H1 (cell line): ENCODE measurements around the gene NCOA1. TPM values are rescaled to one million over a fixed set of nuclear protein-coding genes. Genes with fewer than 3 reads are reported as not detected.

Source experiments
- GTF2F1 ChIP-seq: IDR thresholded peaks from 2 replicates; pipeline ENCODE4 v1.6.1; 2012; ENCODE audit warnings: low read depth, low read length, improper control_type of control experiment, borderline replicate concordance
- HDAC6 ChIP-seq: IDR thresholded peaks from one replicate; pipeline ENCODE4 v1.7.1; 2012; ENCODE audit warnings: low read depth, mild to moderate bottlenecking, inconsistent platforms, low read length, moderate library complexity
- NANOG ChIP-seq: IDR thresholded peaks from 2 replicates; pipeline ENCODE4 v1.6.1; 2011; ENCODE audit warnings: low read length, low read depth, mild to moderate bottlenecking, inconsistent platforms; ENCODE audit not compliant: insufficient read depth, poor library complexity, severe bottlenecking
- SRF ChIP-seq: IDR thresholded peaks from 2 replicates; pipeline ENCODE4 v1.6.1; 2011; ENCODE audit warnings: mild to moderate bottlenecking, low read depth, low read length, moderate library complexity
- TAF7 ChIP-seq: optimal IDR thresholded peaks from 2 replicates; pipeline ENCODE3; 2011; ENCODE audit warnings: low read depth, mild to moderate bottlenecking, inconsistent platforms, low read length, moderate library complexity, borderline replicate concordance
- polyA plus RNA-seq, 7 experiments: library from polyadenylated mRNA; depleted of rRNA in 3 of 7; stranded (reverse) in 5 of 7; unstranded in 2 of 7; fragments of >200 nt in 5 of 7; fragments of 200-250 nt in 2 of 7; gene quantifications; 1 replicate in 5 of 7; 2 replicates in 1 of 7; 4 replicates in 1 of 7; pipeline versions ENCODE4 v1.2.1 to v1.2.3, GENCODE V29; 2011 to 2013; ENCODE audit warnings: missing spikeins in 2 of 7, mixed read lengths in 2 of 7
- total RNA-seq: library from RNA; stranded (reverse); fragmentation: NEBNext Ultra II Directional; extraction: Animal tissue kit (Norgen Biotek cat#: 25700); gene quantifications from 2 replicates; pipeline ENCODE4 v1.2.1, GENCODE V29; 2021
- TF ChIP-seq, protein P1 (sequence below), 3 experiments: IDR thresholded peaks; 1 replicate in 2 of 3; 2 replicates in 1 of 3; pipeline versions ENCODE4 v1.5.1 to v1.6.1; 2011; ENCODE audit warnings: low read length in 3 of 3, mild to moderate bottlenecking in 3 of 3, inconsistent platforms in 2 of 3, low read depth in 1 of 3, moderate library complexity in 1 of 3; ENCODE audit not compliant: insufficient read depth in 1 of 3; ENCODE audit errors: control extremely low read depth in 1 of 3
- TF ChIP-seq, protein P2 (sequence below): IDR thresholded peaks from 2 replicates; pipeline ENCODE4 v1.6.1; 2012; ENCODE audit warnings: low read length, inconsistent platforms

The NCOA1 gene
- total and polyA plus RNA-seq, 2 of the 8 experiments (the other 6 are each of a cell fraction or from before 2014, with no cell fraction given), result 12.8 to 17.9 TPM

DNA sequence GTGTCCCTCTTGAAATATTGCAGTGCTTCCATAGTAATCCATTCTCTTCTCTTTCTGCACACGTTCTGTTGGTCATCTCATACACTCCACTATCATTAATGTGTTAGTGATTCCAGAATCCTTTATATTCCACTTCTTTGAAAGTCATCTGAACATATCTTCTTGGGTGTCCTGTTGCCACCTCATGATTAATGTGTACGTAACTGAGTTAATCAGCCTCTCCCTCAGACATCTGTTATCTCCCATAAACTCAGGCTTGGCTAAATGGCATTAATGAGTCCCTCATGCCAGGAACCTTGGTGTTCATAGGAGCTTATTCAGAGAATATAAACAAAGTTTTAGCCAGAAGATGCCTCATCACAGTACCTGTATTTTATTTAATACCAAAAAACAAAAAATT lies 126.4 kb downstream of the NCOA1 start (continued):
- TF ChIP-seq, protein P1, sequence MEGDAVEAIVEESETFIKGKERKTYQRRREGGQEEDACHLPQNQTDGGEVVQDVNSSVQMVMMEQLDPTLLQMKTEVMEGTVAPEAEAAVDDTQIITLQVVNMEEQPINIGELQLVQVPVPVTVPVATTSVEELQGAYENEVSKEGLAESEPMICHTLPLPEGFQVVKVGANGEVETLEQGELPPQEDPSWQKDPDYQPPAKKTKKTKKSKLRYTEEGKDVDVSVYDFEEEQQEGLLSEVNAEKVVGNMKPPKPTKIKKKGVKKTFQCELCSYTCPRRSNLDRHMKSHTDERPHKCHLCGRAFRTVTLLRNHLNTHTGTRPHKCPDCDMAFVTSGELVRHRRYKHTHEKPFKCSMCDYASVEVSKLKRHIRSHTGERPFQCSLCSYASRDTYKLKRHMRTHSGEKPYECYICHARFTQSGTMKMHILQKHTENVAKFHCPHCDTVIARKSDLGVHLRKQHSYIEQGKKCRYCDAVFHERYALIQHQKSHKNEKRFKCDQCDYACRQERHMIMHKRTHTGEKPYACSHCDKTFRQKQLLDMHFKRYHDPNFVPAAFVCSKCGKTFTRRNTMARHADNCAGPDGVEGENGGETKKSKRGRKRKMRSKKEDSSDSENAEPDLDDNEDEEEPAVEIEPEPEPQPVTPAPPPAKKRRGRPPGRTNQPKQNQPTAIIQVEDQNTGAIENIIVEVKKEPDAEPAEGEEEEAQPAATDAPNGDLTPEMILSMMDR (IDR thresholded peaks at IDR 0.05; ENCODE audit: control extremely low read depth in 1 of 3, insufficient read depth in 1 of 3, low read depth in 1 of 3, low read length in 3 of 3), result no peak
- TF ChIP-seq, protein P2, sequence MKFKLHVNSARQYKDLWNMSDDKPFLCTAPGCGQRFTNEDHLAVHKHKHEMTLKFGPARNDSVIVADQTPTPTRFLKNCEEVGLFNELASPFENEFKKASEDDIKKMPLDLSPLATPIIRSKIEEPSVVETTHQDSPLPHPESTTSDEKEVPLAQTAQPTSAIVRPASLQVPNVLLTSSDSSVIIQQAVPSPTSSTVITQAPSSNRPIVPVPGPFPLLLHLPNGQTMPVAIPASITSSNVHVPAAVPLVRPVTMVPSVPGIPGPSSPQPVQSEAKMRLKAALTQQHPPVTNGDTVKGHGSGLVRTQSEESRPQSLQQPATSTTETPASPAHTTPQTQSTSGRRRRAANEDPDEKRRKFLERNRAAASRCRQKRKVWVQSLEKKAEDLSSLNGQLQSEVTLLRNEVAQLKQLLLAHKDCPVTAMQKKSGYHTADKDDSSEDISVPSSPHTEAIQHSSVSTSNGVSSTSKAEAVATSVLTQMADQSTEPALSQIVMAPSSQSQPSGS, result no peak
- no peak for TF ChIP-seq NANOG
- no peak for TF ChIP-seq GTF2F1
- TF ChIP-seq SRF, result no peak
- TF ChIP-seq HDAC6, result no peak
- TF ChIP-seq TAF7, result no peak
